Activated CD8-positive, alpha-beta memory T cell treated with anti-CD3 and anti-CD28 coated beads for 48 hours (primary cell): ENCODE data around the gene SGMS1.
"Not testable (repeated sequence)": the region's sequence is repeated elsewhere in the genome, so short reads cannot be mapped to it uniquely, and the experiment has no call there.

Experiments used
- DNase-seq, 3 experiments: peaks; one replicate each; pipeline ENCODE4 v3.0.0-alpha.2; 2020; ENCODE audit warnings: low read depth in 2 of 3, low spot score in 2 of 3

SGMS1 gene

DNA sequence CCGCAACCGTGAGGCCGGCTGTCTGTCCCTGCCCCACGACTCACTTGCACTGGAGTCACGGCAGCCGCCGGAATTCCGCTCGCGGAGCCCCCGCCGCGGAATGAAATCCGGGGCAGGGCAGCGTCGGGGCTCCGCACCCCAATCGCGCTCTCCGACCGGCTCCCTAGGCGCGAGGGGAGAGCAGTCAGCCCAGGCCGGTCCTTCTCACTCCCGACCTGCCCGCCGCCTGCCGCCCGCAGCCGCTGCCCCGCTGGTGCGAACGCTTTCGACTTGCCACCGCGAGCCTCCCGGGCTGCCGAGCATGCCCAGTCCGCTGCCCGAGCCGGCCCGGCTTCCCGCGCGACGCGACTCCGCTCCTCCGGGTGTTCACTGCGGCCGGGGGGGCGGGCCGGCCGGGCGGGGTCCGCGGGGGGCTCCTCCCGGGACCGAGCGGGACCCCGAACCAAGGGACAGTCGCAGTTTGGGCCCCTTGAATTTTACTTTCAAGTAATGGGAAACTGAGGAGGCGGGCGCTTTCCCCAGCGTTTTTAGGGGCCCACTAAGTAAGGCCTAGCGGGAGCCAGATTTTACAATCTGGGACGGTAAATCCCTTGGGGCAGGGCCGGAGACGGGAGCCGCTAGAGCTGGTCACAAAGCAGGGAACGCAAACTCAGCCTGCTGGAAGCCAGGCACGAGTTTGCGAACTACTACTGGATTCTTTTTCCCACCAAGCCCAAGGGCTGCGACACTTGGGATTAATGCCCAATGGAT, at the start of gene SGMS1:
Gene SGMS1 (minus strand): TSS at position 294 of the 750 bp plus-strand sequence. CDS start 279,842 bp downstream, outside the sequence.
- DNase-seq: peak; percentile 35 to 61 (median 41)

DNA sequence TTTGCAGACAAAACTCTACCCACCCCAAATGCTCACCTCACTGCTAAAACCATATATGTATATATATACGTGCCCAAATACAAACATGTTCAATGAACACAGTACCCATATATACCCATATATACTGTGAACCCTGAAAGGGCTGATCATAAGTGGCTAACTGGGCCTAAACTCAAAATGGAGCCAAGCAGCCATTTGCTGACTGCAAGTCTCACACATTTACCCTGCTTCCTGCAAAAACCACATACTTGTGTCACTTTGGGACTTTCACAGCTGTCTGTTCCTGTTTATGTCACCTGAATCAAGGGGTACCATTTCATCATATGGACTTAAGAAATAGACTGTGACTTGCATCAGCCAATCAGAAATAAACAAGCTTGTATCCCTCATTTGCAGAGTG, 48.4 kb upstream of the SGMS1 start:
- DNase-seq: not testable (repeated sequence)

- DNase-seq: not testable (repeated sequence)
Observed at GRCh38 chr10:50671645-50672044, 47.9 kb upstream of the SGMS1 start.

GRCh38 chr10:50669957-50670356, 46.2 kb upstream of the SGMS1 start:
- DNase-seq: not testable (repeated sequence)

GRCh38 chr10:50667353-50667752, 43.6 kb upstream of the SGMS1 start:
- DNase-seq: not testable (repeated sequence)

- DNase-seq: not testable (repeated sequence)
Observed at GRCh38 chr10:50662420-50662819, 38.7 kb upstream of the SGMS1 start.

DNA sequence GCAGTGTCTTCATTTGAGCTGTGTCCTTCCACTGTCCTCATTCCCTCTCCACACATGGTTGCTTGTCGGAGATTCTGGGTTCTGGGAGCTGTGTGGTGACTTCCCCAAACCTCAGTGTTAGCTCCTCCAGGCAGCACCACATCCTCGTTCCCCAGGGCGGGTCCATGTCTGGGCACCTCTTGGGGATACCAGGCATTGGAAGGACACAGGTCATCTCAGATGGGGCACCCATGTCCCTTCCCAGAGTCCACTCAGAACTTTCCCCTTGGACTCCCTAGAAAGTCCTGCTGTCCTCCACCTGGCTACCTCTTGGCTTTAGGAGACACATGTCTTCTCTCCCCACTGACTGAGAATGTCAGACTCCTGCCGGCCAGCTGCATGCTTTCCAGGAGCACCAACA, 37.8 kb upstream of the SGMS1 start:
- not testable (repeated sequence) for DNase-seq

GRCh38 chr10:50659865-50660730, 36.3 kb upstream of the SGMS1 start:
- peak in 2 of 3 experiments; percentile 18 to 38 for DNase-seq

GRCh38 chr10:50659016-50659864, 35.5 kb upstream of the SGMS1 start:
- not testable (repeated sequence) for DNase-seq

- no peak for DNase-seq
Observed at GRCh38 chr10:50658165-50658564, 34.4 kb upstream of the SGMS1 start.

DNA sequence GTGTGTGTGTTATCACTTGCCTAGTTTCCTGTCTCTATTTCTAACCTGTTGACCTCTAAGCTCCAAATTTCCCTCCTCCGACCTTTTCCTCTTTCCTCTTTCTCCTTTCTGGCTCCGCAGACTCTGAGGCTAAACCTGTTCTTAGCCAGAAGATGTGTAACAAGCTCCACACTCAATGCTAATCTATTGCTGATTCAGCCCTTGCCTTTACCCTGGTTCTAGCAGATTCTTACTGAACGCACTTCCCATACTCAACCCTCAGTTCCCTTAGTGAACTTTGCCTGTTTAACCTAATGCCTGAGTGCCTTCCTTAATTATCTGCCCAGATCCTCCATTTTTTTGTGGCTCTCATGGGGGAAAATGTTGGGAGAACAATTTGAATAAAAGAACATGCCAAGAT, 30.0 kb upstream of the SGMS1 start:
- DNase-seq: no peak

GRCh38 chr10:50653142-50653541, 29.4 kb upstream of the SGMS1 start:
- DNase-seq: no peak

- DNase-seq: no peak
Observed at GRCh38 chr10:50651808-50652207, 28.1 kb upstream of the SGMS1 start.

- no peak for DNase-seq
Observed at GRCh38 chr10:50650481-50650880, 26.7 kb upstream of the SGMS1 start.

- DNase-seq: no peak
Observed at GRCh38 chr10:50648935-50649227, 25.1 kb upstream of the SGMS1 start.

- no peak for DNase-seq
Observed at GRCh38 chr10:50648089-50648934, 24.6 kb upstream of the SGMS1 start.

DNA sequence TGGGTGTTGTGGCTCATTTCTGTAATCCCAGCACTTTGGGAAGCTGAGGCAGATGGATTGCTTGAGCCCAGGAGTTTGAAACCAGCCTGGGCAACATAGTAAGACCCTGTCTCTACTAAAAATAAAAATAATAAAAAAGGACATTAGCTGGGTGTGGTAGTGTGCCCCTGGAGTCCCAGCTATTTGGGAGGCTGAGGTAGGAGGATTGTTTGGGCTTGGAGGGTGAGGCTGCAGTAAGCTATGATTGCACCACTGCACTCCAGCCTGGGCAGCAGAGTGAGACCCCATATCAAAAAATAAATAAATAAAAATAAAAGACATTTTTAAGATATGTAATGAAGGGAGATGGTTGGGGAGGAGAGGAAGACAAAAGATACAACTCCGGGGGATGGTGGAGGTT, 23.6 kb upstream of the SGMS1 start:
- not testable (repeated sequence) for DNase-seq

GRCh38 chr10:50645236-50645635, 21.5 kb upstream of the SGMS1 start:
- no peak for DNase-seq

DNA sequence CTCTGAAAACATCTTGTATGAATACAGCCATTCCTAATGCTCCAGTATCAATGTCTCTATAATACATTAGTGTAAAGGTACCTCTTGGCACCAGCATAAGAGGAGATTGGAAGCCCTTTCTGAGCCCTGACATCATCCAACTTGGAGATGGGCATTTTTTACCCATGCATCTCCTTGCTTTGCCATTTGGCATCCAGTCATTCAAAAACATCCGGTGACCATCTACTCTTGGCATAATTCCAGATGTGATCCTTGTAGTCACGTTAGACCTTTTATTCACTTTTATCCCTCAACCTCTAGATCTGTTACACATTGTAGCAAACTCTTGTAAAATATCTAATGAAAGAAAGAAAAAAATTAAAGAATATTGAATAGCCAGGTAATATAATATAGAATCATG, 17.9 kb upstream of the SGMS1 start:
- no peak for DNase-seq

- DNase-seq: no peak
Observed at GRCh38 chr10:50640238-50640637, 16.5 kb upstream of the SGMS1 start.
